GM19455 (cell line): ENCODE data around the gene FAM168A.
"Not testable (repeated sequence)": the region's sequence is repeated elsewhere in the genome, so short reads cannot be mapped to it uniquely, and the experiment has no call there.

Experiments used
- ATAC-seq: cut with Tn5 transposase; IDR thresholded peaks from one replicate; pipeline ENCODE4 v1.9.1; 2021; ENCODE audit not compliant: unreplicated experiment

FAM168A gene

DNA sequence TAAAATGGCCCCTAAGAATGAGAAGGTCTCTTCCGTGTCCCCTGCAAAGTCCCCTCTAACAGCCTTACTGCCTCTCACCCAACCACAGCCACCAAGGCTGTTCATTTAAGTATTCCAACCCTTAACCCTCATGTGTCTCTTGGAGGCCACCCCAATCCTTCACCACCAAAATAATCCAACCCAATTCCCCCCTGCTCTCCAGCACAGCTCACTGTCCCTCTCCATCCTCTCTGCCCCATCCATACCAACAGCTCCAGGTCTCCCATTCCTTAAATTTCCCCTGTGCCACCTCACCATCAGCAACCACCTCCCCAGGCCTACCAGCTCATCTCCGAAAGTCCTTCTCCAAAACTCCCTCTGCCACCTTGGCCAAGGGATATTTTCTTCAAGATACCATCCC is 1.4 kb downstream of the FAM168A start:
- no peak for ATAC-seq

DNA sequence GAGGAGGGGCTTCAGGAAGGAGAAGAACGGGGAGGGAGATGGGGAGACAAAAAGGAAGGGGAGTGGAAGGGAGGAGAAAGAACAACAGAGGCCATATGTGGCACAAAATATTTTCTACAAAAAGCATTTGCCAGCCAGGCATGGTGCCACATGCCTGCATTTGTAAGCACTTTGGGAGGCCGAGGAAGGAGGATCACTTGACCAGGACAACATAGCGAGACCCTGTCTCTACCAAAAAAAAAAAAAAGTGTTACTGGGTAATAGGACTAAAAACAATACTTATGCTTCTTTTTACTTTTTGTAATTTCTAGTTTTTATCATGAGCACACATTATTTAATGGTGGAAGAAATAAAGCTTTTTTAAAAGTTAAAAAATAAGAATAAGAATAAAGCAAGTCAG is 5.3 kb downstream of the FAM168A start:
- ATAC-seq: no peak

DNA sequence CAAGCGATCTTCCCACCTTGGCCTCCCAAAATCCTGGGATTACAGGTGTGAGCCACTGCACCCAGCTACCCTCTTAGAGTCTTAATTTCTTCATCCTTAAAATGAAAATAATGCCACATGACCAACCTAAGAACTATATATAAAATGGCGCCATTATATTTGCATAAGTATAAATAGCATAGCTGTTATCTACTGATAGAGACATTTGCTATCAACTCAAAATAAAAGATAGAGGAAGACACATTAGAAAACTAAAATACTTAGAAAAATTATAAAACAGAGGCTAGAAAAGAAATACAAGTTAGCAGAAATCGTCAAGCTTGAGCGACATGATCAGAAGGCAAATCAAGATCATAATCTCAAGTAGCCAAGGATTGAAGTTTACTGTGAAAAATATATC is 6.2 kb downstream of the FAM168A start:
- ATAC-seq: no peak

DNA sequence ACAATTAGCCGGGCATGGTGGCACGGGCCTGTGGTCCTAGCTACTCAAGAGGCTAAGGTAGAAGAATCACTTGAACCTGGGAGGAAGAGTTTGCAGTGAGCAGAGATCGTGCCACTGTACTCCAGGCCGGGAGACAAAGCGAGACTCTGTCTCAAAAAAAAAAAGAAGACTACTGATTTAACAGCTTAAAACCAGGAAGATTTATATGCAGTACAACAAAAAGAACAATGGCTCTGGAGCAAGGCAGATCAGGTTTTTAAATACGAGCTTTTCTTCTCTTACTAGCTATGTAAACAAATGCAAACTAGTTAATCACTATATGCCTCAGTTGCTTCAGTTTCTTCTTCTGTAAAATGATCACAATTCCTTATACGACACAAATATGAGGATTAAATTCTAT is 6.9 kb downstream of the FAM168A start:
- ATAC-seq: no peak

DNA sequence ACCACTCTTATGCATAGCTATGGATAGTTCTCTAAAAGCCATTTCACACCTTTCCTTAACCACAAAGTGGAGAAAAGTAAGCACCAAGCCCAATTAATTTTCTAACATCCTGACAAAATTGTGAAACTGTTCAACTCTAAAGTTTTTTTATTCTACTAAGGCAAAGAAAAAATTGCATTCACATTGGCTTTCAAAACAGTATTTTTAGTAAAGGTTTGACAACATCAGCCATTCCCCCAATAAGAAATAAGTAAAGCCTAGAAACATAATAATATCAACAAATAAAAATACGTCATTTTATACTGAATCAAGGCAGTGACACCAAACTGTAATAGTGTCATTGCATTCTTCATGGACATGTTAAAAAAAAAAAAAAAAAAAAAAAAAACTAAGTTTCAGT is 11.1 kb downstream of the FAM168A start:
- ATAC-seq: no peak

DNA sequence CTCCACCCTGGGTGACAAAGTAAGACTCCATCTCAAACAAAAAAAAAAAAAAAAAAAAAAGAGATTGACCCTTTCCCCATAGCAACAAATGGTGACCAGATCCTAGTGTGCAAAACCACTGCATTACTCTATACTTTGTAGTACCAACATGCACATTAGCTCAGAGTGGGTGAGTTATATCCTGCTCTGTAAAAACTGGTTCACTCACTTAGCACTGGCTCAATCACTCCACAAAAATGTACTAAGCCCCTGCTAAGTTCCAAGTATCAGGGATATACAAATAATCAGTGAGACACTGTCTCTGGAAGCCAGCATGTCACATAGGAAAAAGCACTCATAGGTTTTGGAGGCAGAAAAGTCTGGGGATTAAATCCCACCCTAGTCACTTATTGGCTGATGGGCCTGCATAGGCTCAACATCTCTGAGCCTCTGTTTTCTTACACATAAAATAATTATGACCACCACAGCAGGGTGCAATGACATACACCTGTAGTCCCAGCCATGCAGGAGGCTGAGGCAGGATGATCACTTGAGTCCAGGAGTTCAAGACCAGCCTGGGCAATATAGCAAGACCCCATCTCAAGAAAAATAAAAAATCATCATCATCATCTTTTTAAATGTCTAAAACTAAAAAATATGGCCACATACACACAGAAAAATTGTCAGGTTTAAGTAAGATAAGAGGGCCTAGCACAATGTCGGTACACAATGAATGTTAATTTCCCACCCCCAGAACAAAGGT is 11.9 kb downstream of the FAM168A start:
- ATAC-seq: no peak

- ATAC-seq: no peak
Observed at GRCh38 chr11:73584831-73585230, 13.1 kb downstream of the FAM168A start.

GRCh38 chr11:73582653-73583052 is 15.3 kb downstream of the FAM168A start:
- ATAC-seq: no peak

- ATAC-seq: not testable (repeated sequence)
Observed at GRCh38 chr11:73580749-73581148, 17.2 kb downstream of the FAM168A start.

- ATAC-seq: no peak
Observed at GRCh38 chr11:73579641-73580434, 18.1 kb downstream of the FAM168A start.

- no peak for ATAC-seq
Observed at GRCh38 chr11:73578592-73579185, 19.2 kb downstream of the FAM168A start.

GRCh38 chr11:73577496-73577917 is 20.4 kb downstream of the FAM168A start:
- no peak for ATAC-seq

- ATAC-seq: no peak
Observed at GRCh38 chr11:73576185-73576614, 21.7 kb downstream of the FAM168A start.

DNA sequence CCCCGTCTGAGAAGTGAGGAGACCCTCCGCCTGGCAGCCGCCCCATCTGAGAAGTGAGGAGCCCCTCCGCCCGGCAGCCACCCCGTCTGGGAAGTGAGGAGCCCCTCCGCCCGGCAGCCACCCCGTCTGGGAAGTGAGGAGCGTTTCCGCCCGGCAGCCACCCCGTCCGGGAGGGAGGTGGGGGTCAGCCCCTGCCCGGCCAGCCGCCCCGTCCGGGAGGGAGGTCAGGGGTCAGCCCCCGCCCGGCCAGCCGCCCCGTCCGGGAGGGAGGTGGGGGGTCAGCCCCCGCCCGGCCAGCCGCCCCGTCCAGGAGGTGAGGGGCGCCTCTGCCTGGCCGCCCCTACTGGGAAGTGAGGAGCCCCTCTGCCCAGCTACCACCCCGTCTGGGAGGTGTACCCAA is 25.9 kb downstream of the FAM168A start:
- not testable (repeated sequence) for ATAC-seq

DNA sequence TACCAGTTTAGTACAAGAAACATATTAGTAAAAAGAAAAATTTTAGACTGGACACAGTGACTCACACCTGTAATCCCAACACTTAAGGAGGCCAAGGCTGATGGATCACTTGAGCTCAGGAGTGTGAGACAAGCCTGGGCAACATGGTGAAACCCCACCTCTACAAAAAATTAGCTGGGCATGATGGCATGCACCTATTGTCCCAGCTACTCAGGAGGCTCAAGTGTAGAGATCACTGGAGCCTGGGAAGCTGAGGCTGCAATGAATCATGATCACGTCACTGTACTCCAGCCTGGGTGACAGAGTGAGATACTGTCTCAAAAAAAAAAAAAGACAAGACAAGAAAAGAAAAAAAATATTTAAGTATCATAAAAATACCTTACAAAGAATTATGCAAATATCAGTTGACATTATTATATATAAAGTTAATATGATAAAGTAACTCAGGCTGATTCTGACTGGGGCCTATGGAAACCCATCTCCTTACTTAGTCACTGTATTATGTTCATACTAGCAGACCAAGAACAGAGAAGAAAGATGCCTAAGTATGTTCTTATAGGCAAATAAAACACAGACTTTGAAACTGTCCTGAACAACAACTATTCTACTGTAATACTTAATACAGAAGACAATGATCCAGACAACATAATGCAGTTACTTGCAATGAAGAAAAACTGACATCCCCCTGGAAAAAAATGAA is 27.3 kb downstream of the FAM168A start:
- no peak for ATAC-seq

DNA sequence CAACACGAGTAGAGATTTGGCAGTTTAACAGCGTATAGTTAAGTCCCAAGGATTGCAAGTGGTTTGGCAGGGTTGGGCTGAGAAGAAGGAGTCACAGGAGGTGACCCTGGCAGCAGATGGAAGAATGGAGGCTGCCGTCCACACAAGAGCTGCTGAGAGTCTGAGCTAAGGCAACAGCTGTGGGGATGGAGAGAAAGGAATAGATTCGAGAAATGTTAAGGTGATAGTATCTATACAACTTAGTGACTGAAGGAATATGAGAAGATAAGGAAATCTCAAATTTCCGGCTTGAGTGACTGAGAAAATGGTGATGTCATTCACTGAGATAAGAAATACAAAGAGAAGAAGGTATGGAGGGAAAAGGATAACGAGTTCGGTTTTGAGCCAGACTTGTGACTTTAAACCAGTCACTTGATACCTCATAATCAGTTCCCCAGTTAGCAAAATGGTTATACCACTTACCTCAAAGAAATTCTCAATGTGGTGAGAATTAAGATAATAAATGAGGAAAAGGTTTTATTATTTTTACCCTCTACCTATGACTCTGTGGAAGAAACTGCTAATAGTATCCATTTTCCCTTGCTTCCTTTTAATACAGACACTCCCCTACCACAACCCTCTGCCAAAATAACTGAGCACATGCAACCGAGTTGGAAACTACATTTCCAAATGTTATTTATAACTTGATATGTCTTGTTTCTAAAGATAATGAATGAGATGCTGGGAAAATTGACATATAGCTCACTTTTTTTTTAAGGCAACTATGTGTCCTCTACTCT is 30.7 kb downstream of the FAM168A start:
- no peak for ATAC-seq

DNA sequence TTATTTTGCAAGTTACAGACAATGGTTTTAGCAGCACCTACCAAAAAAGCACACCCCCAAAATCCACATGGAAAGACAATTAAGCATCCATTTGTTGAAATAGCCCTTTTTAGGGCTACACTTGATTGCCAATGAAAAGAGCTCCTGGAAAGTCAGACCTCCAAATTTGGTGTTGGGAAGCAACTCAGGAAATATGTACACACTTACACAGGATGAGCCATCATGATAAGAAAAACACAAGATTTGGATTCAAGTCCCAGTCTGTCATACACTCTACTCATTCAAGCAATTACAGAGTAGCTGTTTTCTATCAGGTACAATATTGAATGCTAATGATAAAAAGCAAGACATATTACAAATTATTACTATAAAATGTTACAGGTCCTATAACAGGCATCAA is 31.5 kb downstream of the FAM168A start:
- no peak for ATAC-seq

DNA sequence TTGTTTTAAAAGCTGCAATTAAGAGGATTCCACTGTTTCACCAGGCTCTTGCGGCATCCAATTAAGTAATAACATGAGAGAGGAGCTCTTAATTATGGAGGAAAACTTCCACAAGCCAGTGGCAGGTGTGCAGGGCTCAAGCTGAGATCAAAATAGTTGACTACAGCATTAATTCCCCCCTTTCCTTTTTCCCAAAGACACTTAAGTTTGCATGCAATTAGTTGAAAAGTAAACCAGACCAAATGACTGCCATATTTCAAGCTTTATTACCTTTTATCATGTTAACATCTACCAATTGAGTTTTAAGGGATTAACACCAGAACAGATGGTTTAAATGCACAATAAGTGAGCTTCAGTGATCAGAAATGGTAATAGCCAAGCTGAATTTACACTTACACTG is 32.1 kb downstream of the FAM168A start:
- ATAC-seq: no peak

DNA sequence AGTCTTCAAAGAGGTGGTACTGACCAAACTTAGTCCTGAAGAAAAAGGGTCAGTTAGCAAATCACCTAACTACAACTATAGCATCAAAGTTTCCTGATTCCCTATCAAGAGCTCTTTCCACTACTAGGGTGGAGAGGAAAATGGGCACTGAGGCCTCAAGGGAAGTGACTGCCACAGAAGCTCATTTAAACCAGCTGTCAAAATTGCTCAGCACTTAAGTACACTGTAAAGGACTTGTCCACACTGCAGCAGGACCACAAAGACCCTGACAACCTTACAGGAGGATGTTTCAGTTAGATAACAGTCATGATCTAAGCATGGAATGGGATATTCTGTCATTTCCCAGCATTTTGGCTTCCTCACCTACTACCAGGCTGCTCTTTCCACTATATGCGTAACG is 33.0 kb downstream of the FAM168A start:
- no peak for ATAC-seq

- ATAC-seq: no peak
Observed at GRCh38 chr11:73563539-73564200, 34.2 kb downstream of the FAM168A start.
